ENCODE results near the gene HNF1A.

DNA sequence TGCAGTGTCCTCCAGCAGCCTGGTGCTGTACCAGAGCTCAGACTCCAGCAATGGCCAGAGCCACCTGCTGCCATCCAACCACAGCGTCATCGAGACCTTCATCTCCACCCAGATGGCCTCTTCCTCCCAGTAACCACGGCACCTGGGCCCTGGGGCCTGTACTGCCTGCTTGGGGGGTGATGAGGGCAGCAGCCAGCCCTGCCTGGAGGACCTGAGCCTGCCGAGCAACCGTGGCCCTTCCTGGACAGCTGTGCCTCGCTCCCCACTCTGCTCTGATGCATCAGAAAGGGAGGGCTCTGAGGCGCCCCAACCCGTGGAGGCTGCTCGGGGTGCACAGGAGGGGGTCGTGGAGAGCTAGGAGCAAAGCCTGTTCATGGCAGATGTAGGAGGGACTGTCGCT lies 22.7 kb downstream of the HNF1A start:
- TF ChIP-seq SIN3A (IDR thresholded peaks at IDR 0.05; ENCODE audit: borderline replicate concordance, low read depth, low read length) (no peak), STAG1 (CRISPR knock-in tag; IDR thresholded peaks at IDR 0.05) (no peak), TMF1 (CRISPR knock-in tag; IDR thresholded peaks at IDR 0.05; ENCODE audit: low read depth) (no peak), FOXM1 (CRISPR knock-in tag; IDR thresholded peaks at IDR 0.05) (no peak), TAF1 (CRISPR knock-in tag; IDR thresholded peaks at IDR 0.05) (no peak)
- TF ChIP-seq, protein P1, sequence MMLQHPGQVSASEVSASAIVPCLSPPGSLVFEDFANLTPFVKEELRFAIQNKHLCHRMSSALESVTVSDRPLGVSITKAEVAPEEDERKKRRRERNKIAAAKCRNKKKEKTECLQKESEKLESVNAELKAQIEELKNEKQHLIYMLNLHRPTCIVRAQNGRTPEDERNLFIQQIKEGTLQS (CRISPR knock-in tag; IDR thresholded peaks at IDR 0.05): no peak
- TF ChIP-seq, protein P2, sequence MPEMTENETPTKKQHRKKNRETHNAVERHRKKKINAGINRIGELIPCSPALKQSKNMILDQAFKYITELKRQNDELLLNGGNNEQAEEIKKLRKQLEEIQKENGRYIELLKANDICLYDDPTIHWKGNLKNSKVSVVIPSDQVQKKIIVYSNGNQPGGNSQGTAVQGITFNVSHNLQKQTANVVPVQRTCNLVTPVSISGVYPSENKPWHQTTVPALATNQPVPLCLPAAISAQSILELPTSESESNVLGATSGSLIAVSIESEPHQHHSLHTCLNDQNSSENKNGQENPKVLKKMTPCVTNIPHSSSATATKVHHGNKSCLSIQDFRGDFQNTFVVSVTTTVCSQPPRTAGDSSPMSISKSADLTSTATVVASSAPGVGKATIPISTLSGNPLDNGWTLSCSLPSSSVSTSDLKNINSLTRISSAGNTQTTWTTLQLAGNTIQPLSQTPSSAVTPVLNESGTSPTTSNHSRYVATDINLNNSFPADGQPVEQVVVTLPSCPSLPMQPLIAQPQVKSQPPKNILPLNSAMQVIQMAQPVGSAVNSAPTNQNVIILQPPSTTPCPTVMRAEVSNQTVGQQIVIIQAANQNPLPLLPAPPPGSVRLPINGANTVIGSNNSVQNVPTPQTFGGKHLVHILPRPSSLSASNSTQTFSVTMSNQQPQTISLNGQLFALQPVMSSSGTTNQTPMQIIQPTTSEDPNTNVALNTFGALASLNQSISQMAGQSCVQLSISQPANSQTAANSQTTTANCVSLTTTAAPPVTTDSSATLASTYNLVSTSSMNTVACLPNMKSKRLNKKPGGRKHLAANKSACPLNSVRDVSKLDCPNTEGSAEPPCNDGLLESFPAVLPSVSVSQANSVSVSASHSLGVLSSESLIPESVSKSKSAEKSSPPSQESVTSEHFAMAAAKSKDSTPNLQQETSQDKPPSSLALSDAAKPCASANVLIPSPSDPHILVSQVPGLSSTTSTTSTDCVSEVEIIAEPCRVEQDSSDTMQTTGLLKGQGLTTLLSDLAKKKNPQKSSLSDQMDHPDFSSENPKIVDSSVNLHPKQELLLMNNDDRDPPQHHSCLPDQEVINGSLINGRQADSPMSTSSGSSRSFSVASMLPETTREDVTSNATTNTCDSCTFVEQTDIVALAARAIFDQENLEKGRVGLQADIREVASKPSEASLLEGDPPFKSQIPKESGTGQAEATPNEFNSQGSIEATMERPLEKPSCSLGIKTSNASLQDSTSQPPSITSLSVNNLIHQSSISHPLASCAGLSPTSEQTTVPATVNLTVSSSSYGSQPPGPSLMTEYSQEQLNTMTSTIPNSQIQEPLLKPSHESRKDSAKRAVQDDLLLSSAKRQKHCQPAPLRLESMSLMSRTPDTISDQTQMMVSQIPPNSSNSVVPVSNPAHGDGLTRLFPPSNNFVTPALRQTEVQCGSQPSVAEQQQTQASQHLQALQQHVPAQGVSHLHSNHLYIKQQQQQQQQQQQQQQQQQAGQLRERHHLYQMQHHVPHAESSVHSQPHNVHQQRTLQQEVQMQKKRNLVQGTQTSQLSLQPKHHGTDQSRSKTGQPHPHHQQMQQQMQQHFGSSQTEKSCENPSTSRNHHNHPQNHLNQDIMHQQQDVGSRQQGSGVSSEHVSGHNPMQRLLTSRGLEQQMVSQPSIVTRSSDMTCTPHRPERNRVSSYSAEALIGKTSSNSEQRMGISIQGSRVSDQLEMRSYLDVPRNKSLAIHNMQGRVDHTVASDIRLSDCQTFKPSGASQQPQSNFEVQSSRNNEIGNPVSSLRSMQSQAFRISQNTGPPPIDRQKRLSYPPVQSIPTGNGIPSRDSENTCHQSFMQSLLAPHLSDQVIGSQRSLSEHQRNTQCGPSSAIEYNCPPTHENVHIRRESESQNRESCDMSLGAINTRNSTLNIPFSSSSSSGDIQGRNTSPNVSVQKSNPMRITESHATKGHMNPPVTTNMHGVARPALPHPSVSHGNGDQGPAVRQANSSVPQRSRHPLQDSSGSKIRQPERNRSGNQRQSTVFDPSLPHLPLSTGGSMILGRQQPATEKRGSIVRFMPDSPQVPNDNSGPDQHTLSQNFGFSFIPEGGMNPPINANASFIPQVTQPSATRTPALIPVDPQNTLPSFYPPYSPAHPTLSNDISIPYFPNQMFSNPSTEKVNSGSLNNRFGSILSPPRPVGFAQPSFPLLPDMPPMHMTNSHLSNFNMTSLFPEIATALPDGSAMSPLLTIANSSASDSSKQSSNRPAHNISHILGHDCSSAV (CRISPR knock-in tag; IDR thresholded peaks at IDR 0.05; ENCODE audit: borderline replicate concordance): no peak

All from HepG2 (cell line).